ENCODE results near the gene RGL3. TPM values are rescaled to one million over a fixed set of nuclear protein-coding genes. Genes with fewer than 3 reads are reported as not detected.
A peak's percentile ranks its signal among the peaks of the same experiment; 100 is the strongest.

Gene RGL3
- total and polyA plus RNA-seq, 2 of the 4 experiments (the other 2 are of a cell fraction), result 0.18 to 0.62 TPM

DNA sequence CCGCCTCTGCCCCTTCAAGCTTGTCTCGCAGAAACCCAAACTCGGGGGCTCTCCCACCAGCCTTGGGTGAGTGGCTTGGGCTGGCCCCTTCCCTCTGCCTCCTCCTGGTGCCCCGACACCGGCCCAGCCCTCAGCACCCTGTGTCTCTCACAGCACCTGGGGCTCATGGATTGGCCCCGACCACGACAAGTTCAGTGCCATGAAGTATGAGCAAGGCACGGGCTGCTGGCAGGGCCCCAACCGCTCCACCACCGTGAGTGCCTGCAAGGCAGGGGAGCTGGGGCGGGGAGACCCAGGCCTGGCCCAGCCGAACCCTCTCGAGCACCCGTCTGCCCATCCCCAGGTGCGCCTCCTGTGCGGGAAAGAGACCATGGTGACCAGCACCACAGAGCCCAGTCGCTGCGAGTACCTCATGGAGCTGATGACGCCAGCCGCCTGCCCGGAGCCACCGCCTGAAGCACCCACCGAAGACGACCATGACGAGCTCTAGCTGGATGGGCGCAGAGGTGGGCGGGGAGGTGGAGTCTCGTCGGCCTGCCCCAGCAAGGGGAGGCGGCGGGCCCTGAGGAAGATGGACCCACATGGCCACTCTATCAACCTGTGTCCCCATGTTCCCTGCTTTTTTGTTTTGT lies 29.9 kb upstream of the RGL3 start:
- H2BK20ac ChIP-seq (ENCODE audit: low read depth, low read length), result no peak overlapping the region
- CTCF ChIA-PET, result no interaction called here

More for the DNA sequence above, 29.9 kb upstream of the RGL3 start:
- no peak for ATAC-seq (ENCODE audit: low read depth)
- no peak overlapping the region for H2BK5ac ChIP-seq (ENCODE audit: low read depth, low read length, poor library complexity, severe bottlenecking)
- H3K18ac ChIP-seq (ENCODE audit: low read depth, low read length), result no peak overlapping the region
- no peaks in the 10 kb centered on the region for H3K9me3 ChIP-seq (ENCODE audit: control insufficient read depth, insufficient read depth, low read length)
- WGBS, 2 experiments (ENCODE audit: extremely low coverage in 2 of 2, insufficient read length in 1 of 2), result 97% methylated on average over 18 of the region's 31 CpGs; no CpG with 5 or more reads in 1 of the 2 experiments
- H3K56ac ChIP-seq (ENCODE audit: extremely low read depth, insufficient read depth, low read length), result no peak overlapping the region
- no peak overlapping the region for H3K4me3 ChIP-seq (ENCODE audit: insufficient read depth, low read depth, low read length)
- no peak overlapping the region for H2AFZ ChIP-seq (replicated peaks; ENCODE audit: low read length, poor library complexity)
- no peak overlapping the region for H3K4me2 ChIP-seq (ENCODE audit: low read depth, low read length)
- H3K9ac ChIP-seq (ENCODE audit: low read depth, low read length), result no peak overlapping the region
- POLR2A ChIA-PET (ENCODE audit: unreplicated experiment), result no interaction called here
- H2BK15ac ChIP-seq (ENCODE audit: low read depth, low read length), result no peak overlapping the region
- H4K8ac ChIP-seq (ENCODE audit: low read depth in 2 of 2, low read length in 2 of 2), result no peak overlapping the region
- no peak overlapping the region for H4K91ac ChIP-seq (ENCODE audit: insufficient read depth, low read depth, low read length)
- TF ChIP-seq MAFK (IDR thresholded peaks at IDR 0.05; ENCODE audit: low read depth, low read length) (no peak), FOS (IDR thresholded peaks at IDR 0.05; ENCODE audit: low read depth, low read length) (no peak), NFE2L2 (IDR thresholded peaks at IDR 0.05; ENCODE audit: low read depth, low read length) (no peak), CHD1 (IDR thresholded peaks at IDR 0.05; ENCODE audit: low read depth, low read length) (no peak), SMC3 (IDR thresholded peaks at IDR 0.05; ENCODE audit: low read depth, low read length) (no peak), MAZ (IDR thresholded peaks at IDR 0.05; ENCODE audit: borderline replicate concordance, low read depth, low read length) (no peak), RFX5 (IDR thresholded peaks at IDR 0.05; ENCODE audit: low read depth, low read length) (no peak), BHLHE40 (IDR thresholded peaks at IDR 0.05; ENCODE audit: low read depth, low read length) (no peak), MXI1 (IDR thresholded peaks at IDR 0.05; ENCODE audit: borderline replicate concordance, low read depth, low read length) (no peak), RAD21 (IDR thresholded peaks at IDR 0.05; ENCODE audit: low read length) (no peak), CEBPB (IDR thresholded peaks at IDR 0.05; ENCODE audit: low read depth, low read length) (no peak), RCOR1 (IDR thresholded peaks at IDR 0.05; ENCODE audit: insufficient replicate concordance, low read length) (no peak), POLR2A (IDR thresholded peaks at IDR 0.05; ENCODE audit: low read depth, low read length) (no peak)
- TF ChIP-seq, protein P1, sequence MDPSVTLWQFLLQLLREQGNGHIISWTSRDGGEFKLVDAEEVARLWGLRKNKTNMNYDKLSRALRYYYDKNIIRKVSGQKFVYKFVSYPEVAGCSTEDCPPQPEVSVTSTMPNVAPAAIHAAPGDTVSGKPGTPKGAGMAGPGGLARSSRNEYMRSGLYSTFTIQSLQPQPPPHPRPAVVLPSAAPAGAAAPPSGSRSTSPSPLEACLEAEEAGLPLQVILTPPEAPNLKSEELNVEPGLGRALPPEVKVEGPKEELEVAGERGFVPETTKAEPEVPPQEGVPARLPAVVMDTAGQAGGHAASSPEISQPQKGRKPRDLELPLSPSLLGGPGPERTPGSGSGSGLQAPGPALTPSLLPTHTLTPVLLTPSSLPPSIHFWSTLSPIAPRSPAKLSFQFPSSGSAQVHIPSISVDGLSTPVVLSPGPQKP (IDR thresholded peaks at IDR 0.05; ENCODE audit: borderline replicate concordance, low read depth, low read length), result no peak
- TF ChIP-seq, protein P2, sequence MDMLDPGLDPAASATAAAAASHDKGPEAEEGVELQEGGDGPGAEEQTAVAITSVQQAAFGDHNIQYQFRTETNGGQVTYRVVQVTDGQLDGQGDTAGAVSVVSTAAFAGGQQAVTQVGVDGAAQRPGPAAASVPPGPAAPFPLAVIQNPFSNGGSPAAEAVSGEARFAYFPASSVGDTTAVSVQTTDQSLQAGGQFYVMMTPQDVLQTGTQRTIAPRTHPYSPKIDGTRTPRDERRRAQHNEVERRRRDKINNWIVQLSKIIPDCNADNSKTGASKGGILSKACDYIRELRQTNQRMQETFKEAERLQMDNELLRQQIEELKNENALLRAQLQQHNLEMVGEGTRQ (IDR thresholded peaks at IDR 0.05; ENCODE audit: low read depth, low read length), result no peak
- TF ChIP-seq, protein P3, sequence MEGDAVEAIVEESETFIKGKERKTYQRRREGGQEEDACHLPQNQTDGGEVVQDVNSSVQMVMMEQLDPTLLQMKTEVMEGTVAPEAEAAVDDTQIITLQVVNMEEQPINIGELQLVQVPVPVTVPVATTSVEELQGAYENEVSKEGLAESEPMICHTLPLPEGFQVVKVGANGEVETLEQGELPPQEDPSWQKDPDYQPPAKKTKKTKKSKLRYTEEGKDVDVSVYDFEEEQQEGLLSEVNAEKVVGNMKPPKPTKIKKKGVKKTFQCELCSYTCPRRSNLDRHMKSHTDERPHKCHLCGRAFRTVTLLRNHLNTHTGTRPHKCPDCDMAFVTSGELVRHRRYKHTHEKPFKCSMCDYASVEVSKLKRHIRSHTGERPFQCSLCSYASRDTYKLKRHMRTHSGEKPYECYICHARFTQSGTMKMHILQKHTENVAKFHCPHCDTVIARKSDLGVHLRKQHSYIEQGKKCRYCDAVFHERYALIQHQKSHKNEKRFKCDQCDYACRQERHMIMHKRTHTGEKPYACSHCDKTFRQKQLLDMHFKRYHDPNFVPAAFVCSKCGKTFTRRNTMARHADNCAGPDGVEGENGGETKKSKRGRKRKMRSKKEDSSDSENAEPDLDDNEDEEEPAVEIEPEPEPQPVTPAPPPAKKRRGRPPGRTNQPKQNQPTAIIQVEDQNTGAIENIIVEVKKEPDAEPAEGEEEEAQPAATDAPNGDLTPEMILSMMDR (conservative IDR thresholded peaks at IDR 0.05; ENCODE audit: low read depth, low read length), result no peak
- intact Hi-C loops (cut with micrococcal nuclease), result no loop called here
- dilution Hi-C loops (cut with HindIII; ENCODE audit: low sequenced_read_pairs, unreplicated experiment), result no loop called here
- H3K9me1 ChIP-seq (ENCODE audit: insufficient read depth, low read length), result no peaks in the 10 kb centered on the region
- H3K36me3 ChIP-seq (ENCODE audit: control insufficient read depth, insufficient read depth, low read length), result peaks cover 49% of the 10 kb centered on the region
- DNase-seq, result no peak
- no peak overlapping the region for H2BK120ac ChIP-seq (ENCODE audit: low read depth, low read length)
- H3K27me3 ChIP-seq (ENCODE audit: control insufficient read depth, insufficient read depth, low read length), result no peaks in the 10 kb centered on the region
- H2AK5ac ChIP-seq (ENCODE audit: low read depth, low read length), result no peak overlapping the region
- H3K14ac ChIP-seq (replicated peaks; ENCODE audit: low read depth, low read length), result no peak overlapping the region
- in situ Hi-C loops (cut with MboI; ENCODE audit: low sequenced_read_pairs), result no loop called here
- no peak overlapping the region for H3K27ac ChIP-seq (ENCODE audit: insufficient read depth, low read length)
- H2AK9ac ChIP-seq (replicated peaks; ENCODE audit: low read depth, low read length, poor library complexity), result no peak overlapping the region
- no peaks in the 10 kb centered on the region; the same call in 1 of the 2 replicates for H3K4me1 ChIP-seq (ENCODE audit: control insufficient read depth, insufficient read depth, low read length)
- H4K5ac ChIP-seq (ENCODE audit: low read depth, low read length), result no peak overlapping the region
- no peak overlapping the region for H3K23ac ChIP-seq (ENCODE audit: low read depth, low read length)
- BruUV-seq (replicated peaks), result TSS peak; percentile 80
- H4K20me1 ChIP-seq (ENCODE audit: insufficient read depth, low read length), result peaks cover 4% of the 10 kb centered on the region; the same call in 1 of the 2 replicates
- peaks cover 0 to 3% of the 10 kb centered on the region in 2 experiments; a peak in 1 of 4 replicates for H3K79me1 ChIP-seq (ENCODE audit: low read depth in 1 of 2, low read length in 2 of 2)
- H3K4ac ChIP-seq (ENCODE audit: low read depth, low read length), result no peak overlapping the region

Measured in IMR-90 (cell line).